Heart right ventricle (tissue), 16 donors: Measurements from ENCODE around the gene BTBD1. TPM values are rescaled to one million over a fixed set of nuclear protein-coding genes. Genes with fewer than 3 reads are reported as not detected.

Experiments
- ATAC-seq, 8 donors: fragments of 200-7000 bp; cut with Tn5 transposase; one replicate each; pipeline ENCODE4 v1.9.1; 2020; ENCODE audit warnings: mild to moderate bottlenecking in 8 of 8, moderate library complexity in 8 of 8, moderate number of reproducible peaks in 1 of 8
- DNase-seq, 2 donors: peaks; one replicate each; pipeline ENCODE4 v3.0.0-alpha.2; 2020
- H3K27ac ChIP-seq, 10 donors: fragments of 200-600 bp; sonication (generic) in 2 of 10; one replicate each; pipeline versions ENCODE4 v1.5.0 to v1.8.0; 2020 to 2022; ENCODE audit warnings: mild to moderate bottlenecking in 3 of 10
- H3K27me3 ChIP-seq, 7 donors: fragments of 200-600 bp; one replicate each; pipeline ENCODE4 v1.8.0; 2021 to 2022; ENCODE audit warnings: mild to moderate bottlenecking in 2 of 7
- H3K36me3 ChIP-seq, 9 donors: fragments of 200-600 bp; sonication (generic) in 1 of 9; one replicate each; pipeline versions ENCODE4 v1.5.0 to v1.8.0; 2020 to 2022; ENCODE audit warnings: mild to moderate bottlenecking in 2 of 9
- H3K4me1 ChIP-seq, 9 donors: fragments of 200-600 bp; sonication (generic) in 1 of 9; one replicate each; pipeline versions ENCODE4 v1.5.0 to v1.8.0; 2020 to 2022; ENCODE audit warnings: mild to moderate bottlenecking in 4 of 9
- H3K4me3 ChIP-seq, 10 donors: fragments of 200-600 bp; sonication (generic) in 2 of 10; one replicate each; pipeline versions ENCODE4 v1.5.0 to v1.8.0; 2020 to 2022; ENCODE audit warnings: mild to moderate bottlenecking in 7 of 10, moderate library complexity in 2 of 10
- H3K9me3 ChIP-seq, 11 donors: fragments of 200-600 bp in 10 of 11; sonication (generic) in 2 of 11; one replicate each; pipeline versions ENCODE4 v1.5.0 to v1.8.0; 2013 to 2022; ENCODE audit warnings: mild to moderate bottlenecking in 2 of 11, control low read depth in 1 of 11, moderate library complexity in 1 of 11
- CTCF ChIP-seq, 9 donors: fragments of 200-600 bp; sonication (generic) in 2 of 9; IDR thresholded peaks; one replicate each; pipeline versions ENCODE4 v1.5.0 to v1.8.0; 2021 to 2022; ENCODE audit warnings: antibody characterized with exemption in 9 of 9, mild to moderate bottlenecking in 5 of 9, moderate library complexity in 1 of 9
- WGBS, 2 donors: extraction: QIAGEN DNeasy Blood & Tissue Kit; methylation state at CpG; one replicate each; pipeline ENCODE4 v1.1.7; 2013; ENCODE audit warnings: inconsistent platforms in 1 of 2; 5-methylcytosine and 5-hydroxymethylcytosine counted together
- intact Hi-C, 10 donors: fragments of 100-400 bp; cut with DNase I; formaldehyde crosslinking; loops; one replicate each; pipeline versions ENCODE4 v1.11.1 to v1.14.2; 2022
- polyA plus RNA-seq, 2 donors: library from polyadenylated mRNA; stranded (reverse); fragments of 200-250 nt; gene quantifications; one replicate each; pipeline ENCODE4 v1.2.3, GENCODE V29; 2013
- total RNA-seq, 10 donors: library from RNA; stranded (reverse); fragmentation: NEBNext Ultra II Directional in 3 of 10; extraction: Animal tissue kit (Norgen Biotek cat#: 25700) in 3 of 10; gene quantifications; one replicate each; pipeline versions ENCODE4 v1.2.1 to v1.2.4, GENCODE V29; 2021 to 2023
- donor health status: Arrhythmogenic right ventricular cardiomyopathy.
- donor health status: ischemic (EF 13 %, LVEDD 7.1; RV severe dilation, severe dysfunction).
- donor health status: healthy with polysubstance abuse.
- donor health status: DM: no; HTN: yes; CAD: no.
- donor health status: DM: no; HTN: no; CAD: no.
- donor health status: ischemic (EF 25% LVEDD 6.9; RV normal size, moderate dysfunction).
- donor health status: ischemic (EF 25% LVEDD 5.7; RV mildly dilated, moderate dysfunction).
- donor health status: healthy.
- donor health status: DM: yes; HTN: yes; CAD: no.
- donor health status: Ischemic cardiomyopathy.
- donor health status: ischemic (EF 35%, LVEDD 5.7; RV mildly dilated, moderate dysfunction).
- donor health status: nonischemic (EF 11% LVEDD 7.7; RV severe dilation, severe dysfunction).
- donor health status: DM: yes; HTN: yes; CAD: no.
- donor health status: PGD.
- donor health status: ischemic (EF 29% LVEDD 5.4; RV normal size, mild dysfunction).
- donor health status: nonischemic (EF 23%, LVEDD 6.1; RV moderate dilation, normal function).

The BTBD1 gene
- total and polyA plus RNA-seq, 12 donors = 14.1 to 185 (median 149) TPM

- 80 to 84% methylated on average over 2 of the region's 2 CpGs for WGBS, 2 donors
These were observed 72.0 kb downstream of the BTBD1 start for GRCh38 chr15:82995076-82995475.

GRCh38 chr15:82993144-82993543, 73.9 kb downstream of the BTBD1 start:
- Histone ChIP-seq H3K4me1 (no peaks in the 10 kb centered on the region), H3K9me3 (no peaks in the 10 kb centered on the region), H3K36me3 (peaks cover 0 to 39% (median 20%) of the 10 kb centered on the region in 9 donors), H3K4me3 (no peak overlapping the region), H3K27ac (no peak overlapping the region), H3K27me3 (no peaks in the 10 kb centered on the region)
- no peak for TF ChIP-seq CTCF (IDR thresholded peaks at IDR 0.05)
- 77 to 86% methylated on average over 4 of the region's 4 CpGs for WGBS, 2 donors
- intact Hi-C loops = no loop called here
- DNase-seq (no peak), ATAC-seq (no peak)

More at GRCh38 chr15:82995076-82995475, 72.0 kb downstream of the BTBD1 start:
- intact Hi-C loops = no loop called here
- no peak for ATAC-seq
- H3K36me3 ChIP-seq = peaks cover 0 to 23% (median 9%) of the 10 kb centered on the region in 9 donors
- H3K27ac ChIP-seq = no peak overlapping the region
- H3K4me3 ChIP-seq = no peak overlapping the region
- no peak for DNase-seq
- H3K27me3 ChIP-seq = no peaks in the 10 kb centered on the region
- peaks cover 0 to 7% (median 4%) of the 10 kb centered on the region in 9 donors for H3K4me1 ChIP-seq
- no peak for TF ChIP-seq CTCF (IDR thresholded peaks at IDR 0.05)
- no peaks in the 10 kb centered on the region for H3K9me3 ChIP-seq

- no peaks in the 10 kb centered on the region for H3K27me3 ChIP-seq
- no peaks in the 10 kb centered on the region for H3K9me3 ChIP-seq
- 92 to 93% methylated on average over 3 of the region's 3 CpGs for WGBS, 2 donors
- intact Hi-C loops = no loop called here
- TF ChIP-seq CTCF (IDR thresholded peaks at IDR 0.05) = no peak
- H3K4me1 ChIP-seq = peaks cover 0 to 3% (median 1%) of the 10 kb centered on the region in 9 donors
- no peak overlapping the region for H3K4me3 ChIP-seq
- no peak overlapping the region for H3K27ac ChIP-seq
- peaks cover 0 to 46% (median 21%) of the 10 kb centered on the region in 9 donors for H3K36me3 ChIP-seq
- DNase-seq (no peak), ATAC-seq (no peak)
These were observed 74.5 kb downstream of the BTBD1 start for GRCh38 chr15:82992436-82992998.

GRCh38 chr15:82986442-82986780, 80.6 kb downstream of the BTBD1 start:
- DNase-seq = no peak
- Histone ChIP-seq H3K4me1 (peaks cover 3 to 21% (median 15%) of the 10 kb centered on the region in 9 donors), H3K9me3 (no peaks in the 10 kb centered on the region), H3K27ac (peak overlapping the region; percentile 10 to 91 (median 75)), H3K27me3 (no peaks in the 10 kb centered on the region), H3K4me3 (peak overlapping the region; percentile 65 to 95 (median 76)), H3K36me3 (peaks cover 0 to 37% (median 20%) of the 10 kb centered on the region in 9 donors)
- 0 to 1% methylated on average over 12 of the region's 12 CpGs for WGBS, 2 donors
- intact Hi-C loops = loop anchor here in 6 of 10 donors (5.0 to 10.0 kb wide), 5 partner anchors 129 to 1832 kb away; partner anchors contain the start of genes FSD2 (in 1 of the 6) and WHAMM (in 1 of the 6)
- TF ChIP-seq CTCF (IDR thresholded peaks at IDR 0.05) = no peak
- ATAC-seq = peak in 3 of 8 donors; percentile 6 to 28 (median 14)
